Parathyroid adenoma (tissue), 2 donors: ENCODE results near the gene FIS1.
"Not testable (repeated sequence)": the region's sequence is repeated elsewhere in the genome, so short reads cannot be mapped to it uniquely, and the experiment has no call there.

Source experiments
- H2AFZ ChIP-seq: fragments of 300-600 bp; sonication (generic); one replicate; pipeline ENCODE4 v1.7.0; 2017; ENCODE audit warnings: antibody characterized with exemption, mild to moderate bottlenecking
- H3K27ac ChIP-seq: fragments of 300-600 bp; sonication (generic); one replicate; pipeline ENCODE4 v1.7.0; 2017
- H3K27me3 ChIP-seq: fragments of 300-600 bp; sonication (generic); one replicate; pipeline ENCODE4 v1.7.0; 2017; ENCODE audit warnings: low read length; ENCODE audit not compliant: control insufficient read depth, insufficient read depth
- H3K36me3 ChIP-seq: fragments of 300-600 bp; sonication (generic); one replicate; pipeline ENCODE4 v1.7.0; 2017; ENCODE audit warnings: low read length; ENCODE audit not compliant: control insufficient read depth, insufficient read depth
- H3K4me1 ChIP-seq: fragments of 300-600 bp; sonication (generic); one replicate; pipeline ENCODE4 v1.7.0; 2017; ENCODE audit warnings: control low read depth
- H3K4me2 ChIP-seq: fragments of 300-600 bp; sonication (generic); one replicate; pipeline ENCODE4 v1.7.0; 2017; ENCODE audit warnings: low read length
- H3K4me3 ChIP-seq: fragments of 300-600 bp; sonication (generic); one replicate; pipeline ENCODE4 v1.7.0; 2017; ENCODE audit warnings: low read depth, low read length
- H3K79me2 ChIP-seq: fragments of 300-600 bp; sonication (generic); one replicate; pipeline ENCODE4 v1.7.0; 2017; ENCODE audit warnings: control low read depth
- H3K9ac ChIP-seq: fragments of 300-600 bp; sonication (generic); one replicate; pipeline ENCODE4 v1.7.0; 2017; ENCODE audit warnings: mild to moderate bottlenecking
- H3K9me3 ChIP-seq: fragments of 300-600 bp; sonication (generic); one replicate; pipeline ENCODE4 v1.7.0; 2017; ENCODE audit warnings: low read length; ENCODE audit not compliant: control insufficient read depth
- CTCF ChIP-seq: fragments of 300-600 bp; sonication (generic); IDR thresholded peaks from one replicate; pipeline ENCODE4 v1.7.0; 2017; ENCODE audit warnings: antibody characterized with exemption, mild to moderate bottlenecking
- donor health status: primary hyperparathyroidism.

FIS1 gene

GRCh38 chr7:101288439-101288838, 43.6 kb upstream of the FIS1 start:
- no peak overlapping the region for H3K27ac ChIP-seq
- H3K4me3 ChIP-seq = no peak overlapping the region

GRCh38 chr7:101287032-101287431, 42.2 kb upstream of the FIS1 start:
- no peak overlapping the region for H2AFZ ChIP-seq
- no peaks in the 10 kb centered on the region for H3K36me3 ChIP-seq
- no peaks in the 10 kb centered on the region for H3K27me3 ChIP-seq
- no peaks in the 10 kb centered on the region for H3K79me2 ChIP-seq
- H3K27ac ChIP-seq = no peak overlapping the region
- H3K4me2 ChIP-seq = no peak overlapping the region
- H3K4me3 ChIP-seq = no peak overlapping the region
- H3K4me1 ChIP-seq = no peaks in the 10 kb centered on the region
- H3K9me3 ChIP-seq = no peaks in the 10 kb centered on the region
- no peak overlapping the region for H3K9ac ChIP-seq
- no peak for TF ChIP-seq CTCF

More at GRCh38 chr7:101288439-101288838, 43.6 kb upstream of the FIS1 start:
- H3K9me3 ChIP-seq = no peaks in the 10 kb centered on the region
- no peaks in the 10 kb centered on the region for H3K4me1 ChIP-seq
- no peak overlapping the region for H3K4me2 ChIP-seq
- H2AFZ ChIP-seq = no peak overlapping the region
- TF ChIP-seq CTCF = no peak
- H3K36me3 ChIP-seq = no peaks in the 10 kb centered on the region
- no peak overlapping the region for H3K9ac ChIP-seq
- H3K79me2 ChIP-seq = no peaks in the 10 kb centered on the region
- H3K27me3 ChIP-seq = no peaks in the 10 kb centered on the region

GRCh38 chr7:101285880-101286279, 41.0 kb upstream of the FIS1 start:
- not testable (repeated sequence) for H3K9me3 ChIP-seq, H3K27ac ChIP-seq, H2AFZ ChIP-seq, H3K9ac ChIP-seq, H3K4me2 ChIP-seq, H3K27me3 ChIP-seq, H3K79me2 ChIP-seq, H3K36me3 ChIP-seq, H3K4me1 ChIP-seq, H3K4me3 ChIP-seq

- Histone ChIP-seq H3K4me1 (no peaks in the 10 kb centered on the region), H3K9me3 (no peaks in the 10 kb centered on the region), H3K4me3 (no peak overlapping the region), H3K36me3 (no peaks in the 10 kb centered on the region), H3K79me2 (no peaks in the 10 kb centered on the region), H2AFZ (no peak overlapping the region), H3K9ac (no peak overlapping the region), H3K27me3 (no peaks in the 10 kb centered on the region), H3K27ac (no peak overlapping the region), H3K4me2 (no peak overlapping the region)
- no peak for TF ChIP-seq CTCF
Measured at GRCh38 chr7:101285171-101285570, 40.3 kb upstream of the FIS1 start.

- not testable (repeated sequence) for H2AFZ ChIP-seq, H3K79me2 ChIP-seq, H3K36me3 ChIP-seq, H3K4me2 ChIP-seq, H3K4me3 ChIP-seq, H3K9me3 ChIP-seq, H3K9ac ChIP-seq, H3K4me1 ChIP-seq, H3K27ac ChIP-seq, H3K27me3 ChIP-seq
Measured at GRCh38 chr7:101280912-101281311, 36.0 kb upstream of the FIS1 start.

GRCh38 chr7:101278461-101279292, 33.8 kb upstream of the FIS1 start:
- Histone ChIP-seq H3K9ac (no peak overlapping the region), H3K4me3 (no peak overlapping the region), H3K36me3 (no peaks in the 10 kb centered on the region), H2AFZ (no peak overlapping the region), H3K27ac (no peak overlapping the region), H3K79me2 (no peaks in the 10 kb centered on the region), H3K4me1 (no peaks in the 10 kb centered on the region), H3K27me3 (no peaks in the 10 kb centered on the region), H3K4me2 (no peak overlapping the region), H3K9me3 (no peaks in the 10 kb centered on the region)
- TF ChIP-seq CTCF = no peak
